ENCODE measurements around the gene NRCAM.

The NRCAM gene

DNA sequence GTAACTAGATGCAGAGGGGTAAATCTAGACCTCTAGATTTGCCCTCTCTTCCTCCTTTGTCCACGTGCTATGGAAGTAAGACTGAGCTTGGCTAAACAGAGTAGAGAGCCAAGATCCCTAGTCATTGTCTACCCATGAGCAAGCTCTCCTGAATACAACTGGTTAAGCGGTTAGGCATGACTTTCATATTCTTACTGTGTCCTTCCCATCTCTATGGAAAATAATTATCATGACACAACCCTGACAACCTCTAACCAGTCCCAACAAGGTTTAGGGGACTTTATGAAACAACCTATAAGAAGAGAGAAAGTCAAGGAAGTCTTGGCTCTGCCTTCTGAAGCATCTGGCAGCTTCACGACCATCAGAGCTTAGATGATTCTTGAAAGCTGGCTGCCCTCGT lies 318.2 kb downstream of the NRCAM start:
- WGBS (ENCODE audit: extremely low coverage, insufficient coverage, low lambda C conversion rate): no CpG with 5 or more reads among the region's 4 CpGs
- Histone ChIP-seq H3K79me1 (ENCODE audit: low read length) (no peaks in the 10 kb centered on the region), H3K9ac (ENCODE audit: low read length) (no peak overlapping the region), H2BK15ac (replicated peaks; ENCODE audit: low read depth) (no peak overlapping the region), H2BK5ac (ENCODE audit: low read length) (no peak overlapping the region), H3K18ac (ENCODE audit: low read length) (no peak overlapping the region), H3K79me2 (ENCODE audit: control insufficient read depth, insufficient read depth, low read length) (no peaks in the 10 kb centered on the region), H3K4me2 (ENCODE audit: low read length) (no peak overlapping the region), H3K36me3 (ENCODE audit: control insufficient read depth, insufficient read depth, low read length) (no peaks in the 10 kb centered on the region), H3K27me3 (ENCODE audit: insufficient read depth, low read length, poor library complexity) (no peaks in the 10 kb centered on the region), H3K4ac (ENCODE audit: low read depth, low read length) (no peak overlapping the region), H4K5ac (ENCODE audit: low read length) (no peak overlapping the region), H4K8ac (ENCODE audit: low read depth, low read length) (no peak overlapping the region), H3K27ac (ENCODE audit: low read depth, low read length) (no peak overlapping the region), H2AK5ac (ENCODE audit: low read length) (no peak overlapping the region), H3K4me3 (ENCODE audit: low read length) (no peak overlapping the region), H3K4me1 (ENCODE audit: control insufficient read depth, low read depth, low read length) (peaks cover 4% of the 10 kb centered on the region), H2BK120ac (ENCODE audit: low read depth, low read length) (no peak overlapping the region), H3K23ac (ENCODE audit: low read length) (no peak overlapping the region), H3K56ac (ENCODE audit: low read length) (no peak overlapping the region)
- no peak for DNase-seq

DNA sequence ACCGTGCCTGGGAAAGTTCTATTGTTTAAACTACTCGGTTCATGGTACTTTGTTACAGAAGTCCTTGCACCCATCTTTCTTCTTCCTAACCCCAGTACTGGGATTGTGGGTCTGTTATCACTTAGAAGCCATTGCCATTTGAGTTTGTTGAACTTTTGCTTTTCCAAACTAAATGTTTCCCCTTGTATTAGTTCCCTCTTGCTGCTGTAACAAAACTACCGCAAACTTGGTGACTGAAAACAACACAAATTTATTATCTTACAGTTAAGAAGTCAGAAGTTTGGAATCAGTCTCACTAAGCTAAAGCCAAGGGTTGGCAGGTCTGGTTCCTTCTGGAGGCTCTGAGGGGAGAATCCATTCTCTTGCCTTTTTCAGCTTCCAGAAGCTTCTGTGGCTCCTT lies 319.2 kb downstream of the NRCAM start:
- H3K4me1 ChIP-seq (ENCODE audit: control insufficient read depth, low read depth, low read length): peaks cover 9% of the 10 kb centered on the region
- WGBS (ENCODE audit: extremely low coverage, insufficient coverage, low lambda C conversion rate): no CpG with 5 or more reads among the region's 3 CpGs
- no peak for DNase-seq
- no peaks in the 10 kb centered on the region for H3K79me2 ChIP-seq (ENCODE audit: control insufficient read depth, insufficient read depth, low read length)
- no peaks in the 10 kb centered on the region for H3K27me3 ChIP-seq (ENCODE audit: insufficient read depth, low read length, poor library complexity)
- no peak overlapping the region for H3K56ac ChIP-seq (ENCODE audit: low read length)
- no peak overlapping the region for H2BK5ac ChIP-seq (ENCODE audit: low read length)
- H3K4ac ChIP-seq (ENCODE audit: low read depth, low read length): no peak overlapping the region
- H3K18ac ChIP-seq (ENCODE audit: low read length): no peak overlapping the region
- H3K23ac ChIP-seq (ENCODE audit: low read length): no peak overlapping the region
- no peak overlapping the region for H2AK5ac ChIP-seq (ENCODE audit: low read length)
- H3K9ac ChIP-seq (ENCODE audit: low read length): no peak overlapping the region
- no peak overlapping the region for H3K4me2 ChIP-seq (ENCODE audit: low read length)
- no peak overlapping the region for H2BK15ac ChIP-seq (replicated peaks; ENCODE audit: low read depth)
- no peak overlapping the region for H4K8ac ChIP-seq (ENCODE audit: low read depth, low read length)
- H3K79me1 ChIP-seq (ENCODE audit: low read length): no peaks in the 10 kb centered on the region
- no peak overlapping the region for H4K5ac ChIP-seq (ENCODE audit: low read length)
- H2BK120ac ChIP-seq (ENCODE audit: low read depth, low read length): no peak overlapping the region
- no peak overlapping the region for H3K27ac ChIP-seq (ENCODE audit: low read depth, low read length)
- no peaks in the 10 kb centered on the region for H3K36me3 ChIP-seq (ENCODE audit: control insufficient read depth, insufficient read depth, low read length)
- no peak overlapping the region for H3K4me3 ChIP-seq (ENCODE audit: low read length)

DNA sequence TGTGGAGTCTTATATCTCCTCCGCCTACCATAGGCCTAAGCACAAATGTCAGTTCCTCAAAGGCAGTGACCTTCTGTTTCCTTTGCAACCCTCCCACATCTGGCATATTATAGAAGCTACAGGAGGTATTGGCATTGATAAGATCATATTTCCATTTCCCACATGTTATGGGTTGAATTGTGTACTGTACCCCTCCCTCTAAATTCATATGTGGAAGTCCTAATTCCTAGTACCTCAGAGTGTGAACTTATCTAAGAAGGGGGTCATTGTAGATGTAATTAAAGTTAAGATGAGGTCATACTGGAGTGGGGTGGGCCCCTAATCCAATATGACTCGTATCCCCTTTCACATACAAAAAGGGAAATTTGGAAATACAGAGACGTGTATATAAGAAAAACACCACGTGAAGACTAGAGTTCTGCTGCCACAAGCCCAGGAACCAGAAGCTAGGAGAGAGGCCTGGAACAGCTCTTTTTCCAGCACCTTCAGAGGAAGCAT lies 320.0 kb downstream of the NRCAM start:
- Histone ChIP-seq H2BK5ac (ENCODE audit: low read length) (no peak overlapping the region), H4K8ac (ENCODE audit: low read depth, low read length) (no peak overlapping the region), H2BK120ac (ENCODE audit: low read depth, low read length) (no peak overlapping the region), H3K79me1 (ENCODE audit: low read length) (no peaks in the 10 kb centered on the region), H3K4ac (ENCODE audit: low read depth, low read length) (no peak overlapping the region), H3K27me3 (ENCODE audit: insufficient read depth, low read length, poor library complexity) (no peaks in the 10 kb centered on the region), H2AK5ac (ENCODE audit: low read length) (no peak overlapping the region), H3K4me2 (ENCODE audit: low read length) (no peak overlapping the region), H2BK15ac (replicated peaks; ENCODE audit: low read depth) (no peak overlapping the region), H3K23ac (ENCODE audit: low read length) (no peak overlapping the region), H3K4me1 (ENCODE audit: control insufficient read depth, low read depth, low read length) (peaks cover 9% of the 10 kb centered on the region), H3K9ac (ENCODE audit: low read length) (no peak overlapping the region), H3K18ac (ENCODE audit: low read length) (no peak overlapping the region), H3K79me2 (ENCODE audit: control insufficient read depth, insufficient read depth, low read length) (no peaks in the 10 kb centered on the region), H3K4me3 (ENCODE audit: low read length) (no peak overlapping the region), H3K27ac (ENCODE audit: low read depth, low read length) (no peak overlapping the region), H4K5ac (ENCODE audit: low read length) (no peak overlapping the region), H3K56ac (ENCODE audit: low read length) (no peak overlapping the region), H3K36me3 (ENCODE audit: control insufficient read depth, insufficient read depth, low read length) (no peaks in the 10 kb centered on the region)
- WGBS (ENCODE audit: extremely low coverage, insufficient coverage, low lambda C conversion rate): no CpG with 5 or more reads among the region's 4 CpGs
- DNase-seq: no peak

DNA sequence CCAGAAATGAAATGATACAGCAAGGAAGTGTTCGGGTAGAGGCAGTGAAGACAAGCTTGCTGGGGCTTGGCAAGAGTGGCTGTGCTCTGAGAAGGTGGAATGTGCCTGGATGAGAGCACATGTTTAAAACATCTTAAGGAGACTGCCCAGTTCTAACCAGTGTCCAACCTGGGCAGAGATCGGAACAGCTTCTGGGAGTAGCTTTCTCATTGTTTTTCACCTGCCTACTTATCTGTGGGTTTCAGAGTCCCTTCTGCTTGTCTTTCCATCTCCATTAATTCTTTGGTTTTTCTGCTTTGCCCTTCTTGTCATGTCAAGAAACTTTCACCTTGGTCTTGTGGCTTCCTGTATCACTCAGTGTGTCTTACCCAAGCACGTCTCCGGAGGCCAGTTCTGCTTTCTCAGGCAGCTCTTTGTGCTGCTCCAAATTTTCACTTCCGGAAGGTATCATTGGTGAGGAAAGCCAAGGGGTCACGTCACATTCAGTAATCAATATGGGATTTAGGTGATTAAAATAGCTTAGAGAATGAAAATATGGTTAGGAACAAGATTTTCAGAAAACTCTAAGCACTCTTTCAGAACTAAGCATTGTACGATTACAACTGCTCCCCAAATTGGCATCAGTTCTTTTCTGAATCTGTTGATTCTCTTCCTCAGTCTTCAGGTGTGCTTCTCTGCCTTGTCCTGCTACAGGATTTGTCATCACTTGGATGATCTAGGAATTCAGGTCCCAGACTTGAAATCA lies 320.6 kb downstream of the NRCAM start:
- Histone ChIP-seq H3K23ac (ENCODE audit: low read length) (no peak overlapping the region), H3K36me3 (ENCODE audit: control insufficient read depth, insufficient read depth, low read length) (no peaks in the 10 kb centered on the region), H3K56ac (ENCODE audit: low read length) (no peak overlapping the region), H2AK5ac (ENCODE audit: low read length) (no peak overlapping the region), H4K8ac (ENCODE audit: low read depth, low read length) (no peak overlapping the region), H3K27ac (ENCODE audit: low read depth, low read length) (no peak overlapping the region), H3K4me1 (ENCODE audit: control insufficient read depth, low read depth, low read length) (peaks cover 9% of the 10 kb centered on the region), H2BK120ac (ENCODE audit: low read depth, low read length) (no peak overlapping the region), H3K9ac (ENCODE audit: low read length) (no peak overlapping the region), H2BK15ac (replicated peaks; ENCODE audit: low read depth) (no peak overlapping the region), H4K5ac (ENCODE audit: low read length) (no peak overlapping the region), H3K18ac (ENCODE audit: low read length) (no peak overlapping the region), H2BK5ac (ENCODE audit: low read length) (no peak overlapping the region), H3K27me3 (ENCODE audit: insufficient read depth, low read length, poor library complexity) (no peaks in the 10 kb centered on the region), H3K4me3 (ENCODE audit: low read length) (no peak overlapping the region), H3K79me2 (ENCODE audit: control insufficient read depth, insufficient read depth, low read length) (no peaks in the 10 kb centered on the region), H3K4me2 (ENCODE audit: low read length) (no peak overlapping the region), H3K79me1 (ENCODE audit: low read length) (no peaks in the 10 kb centered on the region), H3K4ac (ENCODE audit: low read depth, low read length) (no peak overlapping the region)
- no CpG with 5 or more reads among the region's 7 CpGs for WGBS (ENCODE audit: extremely low coverage, insufficient coverage, low lambda C conversion rate)
- no peak for DNase-seq

DNA sequence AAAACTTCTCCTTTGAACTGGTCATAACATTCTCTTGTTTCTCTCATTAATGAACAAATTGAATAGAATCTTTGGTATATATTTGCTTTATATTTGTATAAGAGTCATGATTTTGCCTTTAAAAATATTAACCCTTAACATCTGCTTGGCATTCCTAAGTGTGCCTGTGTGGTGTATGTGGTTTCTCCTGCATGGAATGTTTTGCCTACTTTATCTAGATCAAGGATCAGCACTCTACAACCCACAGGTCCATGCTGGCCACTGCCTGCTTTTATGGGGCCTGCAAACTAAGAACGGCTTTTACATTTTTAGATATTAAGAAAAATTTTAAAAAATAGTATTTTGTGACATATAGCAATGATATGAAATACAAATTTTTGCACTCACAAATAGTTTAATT lies 321.8 kb downstream of the NRCAM start:
- Histone ChIP-seq H3K79me1 (ENCODE audit: low read length) (no peaks in the 10 kb centered on the region), H2AK5ac (ENCODE audit: low read length) (no peak overlapping the region), H3K27me3 (ENCODE audit: insufficient read depth, low read length, poor library complexity) (no peaks in the 10 kb centered on the region), H3K27ac (ENCODE audit: low read depth, low read length) (no peak overlapping the region), H4K8ac (ENCODE audit: low read depth, low read length) (no peak overlapping the region), H3K56ac (ENCODE audit: low read length) (no peak overlapping the region), H3K4ac (ENCODE audit: low read depth, low read length) (no peak overlapping the region), H2BK5ac (ENCODE audit: low read length) (no peak overlapping the region), H3K23ac (ENCODE audit: low read length) (no peak overlapping the region), H3K79me2 (ENCODE audit: control insufficient read depth, insufficient read depth, low read length) (no peaks in the 10 kb centered on the region), H3K36me3 (ENCODE audit: control insufficient read depth, insufficient read depth, low read length) (no peaks in the 10 kb centered on the region), H3K9ac (ENCODE audit: low read length) (no peak overlapping the region), H2BK120ac (ENCODE audit: low read depth, low read length) (peak overlapping the region; percentile 18), H4K5ac (ENCODE audit: low read length) (no peak overlapping the region), H3K18ac (ENCODE audit: low read length) (no peak overlapping the region), H2BK15ac (replicated peaks; ENCODE audit: low read depth) (no peak overlapping the region), H3K4me1 (ENCODE audit: control insufficient read depth, low read depth, low read length) (peaks cover 9% of the 10 kb centered on the region), H3K4me2 (ENCODE audit: low read length) (no peak overlapping the region), H3K4me3 (ENCODE audit: low read length) (no peak overlapping the region)
- WGBS (ENCODE audit: extremely low coverage, insufficient coverage, low lambda C conversion rate): no CpG with 5 or more reads among the region's 1 CpG
- DNase-seq: no peak
